ENCODE measurements around the gene TEC.

Gene TEC

GRCh38 chr4:48255072-48255958 is 14.3 kb downstream of the TEC start:
- H3K4me3 ChIP-seq (replicated peaks; ENCODE audit: low read depth, low read length): no peak overlapping the region
- no peak for DNase-seq (ENCODE audit: low read depth)
- TF ChIP-seq CTCF (IDR thresholded peaks at IDR 0.05; ENCODE audit: low read length, missing control alignments): no peak

- TF ChIP-seq CTCF (IDR thresholded peaks at IDR 0.05; ENCODE audit: low read length, missing control alignments): no peak
- H3K4me3 ChIP-seq (replicated peaks; ENCODE audit: low read depth, low read length): no peak overlapping the region
- DNase-seq (ENCODE audit: low read depth): peak; percentile 79
Measured at GRCh38 chr4:48254381-48255071, 15.1 kb downstream of the TEC start.

- DNase-seq (ENCODE audit: low read depth): no peak
- no peak overlapping the region for H3K4me3 ChIP-seq (replicated peaks; ENCODE audit: low read depth, low read length)
- no peak for TF ChIP-seq CTCF (IDR thresholded peaks at IDR 0.05; ENCODE audit: low read length, missing control alignments)
Measured at GRCh38 chr4:48252313-48252712, 17.3 kb downstream of the TEC start.

- no peak for TF ChIP-seq CTCF (IDR thresholded peaks at IDR 0.05; ENCODE audit: low read length, missing control alignments)
- DNase-seq (ENCODE audit: low read depth): no peak
- H3K4me3 ChIP-seq (replicated peaks; ENCODE audit: low read depth, low read length): no peak overlapping the region
Measured at GRCh38 chr4:48250980-48251379, 18.7 kb downstream of the TEC start.

GRCh38 chr4:48250343-48250742 is 19.3 kb downstream of the TEC start:
- H3K4me3 ChIP-seq (replicated peaks; ENCODE audit: low read depth, low read length): no peak overlapping the region
- no peak for DNase-seq (ENCODE audit: low read depth)
- TF ChIP-seq CTCF (IDR thresholded peaks at IDR 0.05; ENCODE audit: low read length, missing control alignments): no peak

GRCh38 chr4:48249378-48249777 is 20.3 kb downstream of the TEC start:
- no peak overlapping the region for H3K4me3 ChIP-seq (replicated peaks; ENCODE audit: low read depth, low read length)
- TF ChIP-seq CTCF (IDR thresholded peaks at IDR 0.05; ENCODE audit: low read length, missing control alignments): no peak
- DNase-seq (ENCODE audit: low read depth): no peak
